CD14-positive monocyte (primary cell): ENCODE measurements around the gene CFAP57. TPM values are rescaled to one million over a fixed set of nuclear protein-coding genes. Genes with fewer than 3 reads are reported as not detected.

Experiments
- DNase-seq, 3 donors: peaks; one replicate each; pipeline ENCODE4 v3.0.0-alpha.2; 2011 to 2022
- H2AFZ ChIP-seq: 2 replicates; pipeline ENCODE4 v1.6.0; 2012; ENCODE audit warnings: mild to moderate bottlenecking, low read depth, low read length, inconsistent platforms; ENCODE audit not compliant: insufficient read depth, poor library complexity, severe bottlenecking
- H3K27ac ChIP-seq, 2 donors: 1 replicate in 1 of 2; 2 replicates in 1 of 2; pipeline ENCODE4 v1.5.1; 2012 to 2013; ENCODE audit warnings: low read length in 2 of 2, control low read depth in 1 of 2, inconsistent platforms in 1 of 2, low read depth in 1 of 2, mild to moderate bottlenecking in 1 of 2
- H3K27me3 ChIP-seq, 2 donors: one replicate each; pipeline versions ENCODE4 v1.6.0 to v1.6.1; 2011 to 2013; ENCODE audit warnings: low read length in 2 of 2; ENCODE audit not compliant: control insufficient read depth in 2 of 2, insufficient read depth in 2 of 2
- H3K36me3 ChIP-seq, 2 donors: replicated peaks in 1 of 2; 1 replicate in 1 of 2; 2 replicates in 1 of 2; pipeline versions ENCODE4 v1.5.1 to v1.6.1; 2012 to 2013; ENCODE audit warnings: low read length in 2 of 2, control low read depth in 1 of 2, inconsistent platforms in 1 of 2, mild to moderate bottlenecking in 1 of 2; ENCODE audit not compliant: insufficient read depth in 2 of 2, control insufficient read depth in 1 of 2
- H3K4me1 ChIP-seq, 2 donors: 1 replicate in 1 of 2; 2 replicates in 1 of 2; pipeline versions ENCODE4 v1.5.1 to v1.6.1; 2012 to 2013; ENCODE audit warnings: low read length in 2 of 2, control low read depth in 1 of 2, inconsistent platforms in 1 of 2, mild to moderate bottlenecking in 1 of 2, moderate library complexity in 1 of 2; ENCODE audit not compliant: insufficient read depth in 2 of 2, control insufficient read depth in 1 of 2
- H3K4me2 ChIP-seq: replicated peaks from 2 replicates; pipeline ENCODE3; 2012; ENCODE audit warnings: low read length, moderate library complexity, mild to moderate bottlenecking; ENCODE audit not compliant: poor library complexity, severe bottlenecking; ENCODE audit errors: extremely low read depth
- H3K4me3 ChIP-seq, 3 experiments: fragments of 200-600 bp in 1 of 3; sonication (generic) in 1 of 3; replicated peaks in 1 of 3; 1 replicate in 2 of 3; 2 replicates in 1 of 3; pipeline ENCODE4 v1.5.1; 2011 to 2013; ENCODE audit warnings: low read length in 3 of 3, mild to moderate bottlenecking in 3 of 3, control low read depth in 2 of 3, low read depth in 2 of 3, inconsistent platforms in 1 of 3, moderate library complexity in 1 of 3
- H3K79me2 ChIP-seq: 2 replicates; pipeline ENCODE4 v1.6.0; 2012; ENCODE audit warnings: mild to moderate bottlenecking, control low read depth, inconsistent platforms, low read length, moderate library complexity; ENCODE audit not compliant: insufficient read depth
- H3K9ac ChIP-seq: 2 replicates; pipeline ENCODE4 v1.6.0; 2017; ENCODE audit warnings: low read length, mild to moderate bottlenecking; ENCODE audit not compliant: insufficient read depth, poor library complexity, severe bottlenecking
- H3K9me3 ChIP-seq, 2 donors: replicated peaks in 1 of 2; 1 replicate in 1 of 2; 2 replicates in 1 of 2; pipeline versions ENCODE4 v1.5.1 to v1.6.1; 2012 to 2013; ENCODE audit warnings: low read length in 2 of 2, control low read depth in 1 of 2; ENCODE audit not compliant: control insufficient read depth in 1 of 2, insufficient read depth in 1 of 2
- H4K20me1 ChIP-seq: 2 replicates; pipeline ENCODE4 v1.6.0; 2012; ENCODE audit warnings: mild to moderate bottlenecking, low read length, control low read depth, moderate library complexity; ENCODE audit not compliant: insufficient read depth
- H3K27ac Mint-ChIP-seq, 7 donors: one replicate each; pipeline ENCODE4 v1.8.0; 2020; ENCODE audit warnings: mild to moderate bottlenecking in 7 of 7, mixed read lengths in 7 of 7, moderate library complexity in 6 of 7, inconsistent platforms in 2 of 7
- H3K27me3 Mint-ChIP-seq, 3 donors: one replicate each; pipeline ENCODE4 v1.8.0; 2021 to 2022; ENCODE audit warnings: low read depth in 3 of 3, mild to moderate bottlenecking in 3 of 3, mixed read lengths in 3 of 3, moderate library complexity in 3 of 3, inconsistent platforms in 1 of 3
- H3K36me3 Mint-ChIP-seq, 2 donors: one replicate each; pipeline ENCODE4 v1.8.0; 2020; ENCODE audit warnings: mixed read lengths in 2 of 2, inconsistent platforms in 1 of 2, mild to moderate bottlenecking in 1 of 2
- H3K4me1 Mint-ChIP-seq: one replicate; pipeline ENCODE4 v1.8.0; 2020; ENCODE audit warnings: mild to moderate bottlenecking, mixed read lengths
- H3K4me3 Mint-ChIP-seq, 2 donors: one replicate each; pipeline ENCODE4 v1.8.0; 2020; ENCODE audit warnings: mild to moderate bottlenecking in 2 of 2, mixed read lengths in 2 of 2, moderate library complexity in 1 of 2
- H3K9me3 Mint-ChIP-seq, 7 donors: one replicate each; pipeline ENCODE4 v1.8.0; 2020 to 2022; ENCODE audit warnings: mixed read lengths in 7 of 7, mild to moderate bottlenecking in 6 of 7, moderate library complexity in 6 of 7, inconsistent platforms in 2 of 7
- CTCF ChIP-seq: fragments of 200-600 bp; IDR thresholded peaks from one replicate; pipeline ENCODE4 v1.8.0; 2022; ENCODE audit warnings: antibody characterized with exemption, mild to moderate bottlenecking
- WGBS: methylation state at CpG from one replicate; pipeline ENCODE4 v1.1.5; 2013; ENCODE audit warnings: missing lambda C conversion rate; ENCODE audit not compliant: insufficient coverage; 5-methylcytosine and 5-hydroxymethylcytosine counted together
- intact Hi-C, 2 donors: fragments of 100-400 bp; cut with micrococcal nuclease; formaldehyde crosslinking; loops; one replicate each; pipeline versions ENCODE4 v1.15.0 to v1.15.1; 2023
- polyA plus RNA-seq, 3 donors: library from polyadenylated mRNA; depleted of rRNA in 1 of 3; unstranded in 2 of 3; stranded (reverse) in 1 of 3; fragments of 300-500 nt in 2 of 3; fragments of >200 nt in 1 of 3; fragmentation: Illumina TruSeq in 2 of 3; gene quantifications; 1 replicate in 2 of 3; 2 replicates in 1 of 3; pipeline ENCODE4 v1.2.3, GENCODE V29; 2012 to 2021

The CFAP57 gene
- polyA plus RNA-seq, 3 donors, result 0.01 to 0.05 TPM; not detected in 1

- Histone ChIP-seq H3K4me2 (no peak overlapping the region), H3K27me3 (no peaks in the 10 kb centered on the region), H3K9me3 (no peaks in the 10 kb centered on the region), H2AFZ (peak overlapping the region; percentile 50), H3K79me2 (no peaks in the 10 kb centered on the region), H3K4me3 (no peak overlapping the region), H3K27ac (no peak overlapping the region), H3K4me1 (peaks cover 0 to 8% of the 10 kb centered on the region in 2 donors), H3K9ac (no peak overlapping the region), H4K20me1 (no peaks in the 10 kb centered on the region), H3K36me3 (no peaks in the 10 kb centered on the region)
- intact Hi-C loops, result no loop called here
- Mint-ChIP-seq H3K27me3 (peaks cover 0 to 2% (median 1%) of the 10 kb centered on the region in 3 donors), H3K36me3 (no peaks in the 10 kb centered on the region), H3K9me3 (no peaks in the 10 kb centered on the region), H3K4me1 (peaks cover 12% of the 10 kb centered on the region), H3K4me3 (no peak overlapping the region), H3K27ac (peak overlapping the region in 1 of 7 donors; percentile 9)
- WGBS, result 80% methylated on average over 3 of the region's 3 CpGs
- no peak for DNase-seq
- TF ChIP-seq CTCF, result no peak
These were observed 66.9 kb downstream of the CFAP57 start for GRCh38 chr1:43238991-43239469.

GRCh38 chr1:43239484-43239883 lies 67.4 kb downstream of the CFAP57 start:
- no peaks in the 10 kb centered on the region for H4K20me1 ChIP-seq
- Mint-ChIP-seq H3K27ac (peak overlapping the region in 4 of 7 donors; percentile 9 to 68 (median 51)), H3K36me3 (no peaks in the 10 kb centered on the region), H3K4me1 (peaks cover 12% of the 10 kb centered on the region), H3K27me3 (peaks cover 0 to 2% (median 1%) of the 10 kb centered on the region in 3 donors), H3K9me3 (no peaks in the 10 kb centered on the region), H3K4me3 (peak overlapping the region in 1 of 2 donors; percentile 39)
- no peaks in the 10 kb centered on the region for H3K79me2 ChIP-seq
- no peak overlapping the region for H3K4me3 ChIP-seq
- peak overlapping the region; percentile 18 for H3K9ac ChIP-seq
- no peaks in the 10 kb centered on the region for H3K27me3 ChIP-seq
- no peak for TF ChIP-seq CTCF
- no peaks in the 10 kb centered on the region for H3K36me3 ChIP-seq
- peak overlapping the region; percentile 43 for H3K4me2 ChIP-seq
- peak; percentile 26 to 41 (median 32) for DNase-seq
- WGBS, result 0% methylated on average over 1 of the region's 3 CpGs
- H3K27ac ChIP-seq, result peak overlapping the region in 1 of 2 donors; percentile 58
- intact Hi-C loops, result no loop called here
- H3K4me1 ChIP-seq, result peaks cover 0 to 8% of the 10 kb centered on the region in 2 donors
- H2AFZ ChIP-seq, result peak overlapping the region; percentile 50
- no peaks in the 10 kb centered on the region for H3K9me3 ChIP-seq
